GM21529 (cell line): ENCODE measurements around the gene TAF9B.
"Not testable (repeated sequence)": the region's sequence is repeated elsewhere in the genome, so short reads cannot be mapped to it uniquely, and the experiment has no call there.

ENCODE experiments used
- ATAC-seq: cut with Tn5 transposase; IDR thresholded peaks from one replicate; pipeline ENCODE4 v1.9.1; 2021; ENCODE audit not compliant: unreplicated experiment

TAF9B gene, protein sequence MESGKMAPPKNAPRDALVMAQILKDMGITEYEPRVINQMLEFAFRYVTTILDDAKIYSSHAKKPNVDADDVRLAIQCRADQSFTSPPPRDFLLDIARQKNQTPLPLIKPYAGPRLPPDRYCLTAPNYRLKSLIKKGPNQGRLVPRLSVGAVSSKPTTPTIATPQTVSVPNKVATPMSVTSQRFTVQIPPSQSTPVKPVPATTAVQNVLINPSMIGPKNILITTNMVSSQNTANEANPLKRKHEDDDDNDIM

DNA sequence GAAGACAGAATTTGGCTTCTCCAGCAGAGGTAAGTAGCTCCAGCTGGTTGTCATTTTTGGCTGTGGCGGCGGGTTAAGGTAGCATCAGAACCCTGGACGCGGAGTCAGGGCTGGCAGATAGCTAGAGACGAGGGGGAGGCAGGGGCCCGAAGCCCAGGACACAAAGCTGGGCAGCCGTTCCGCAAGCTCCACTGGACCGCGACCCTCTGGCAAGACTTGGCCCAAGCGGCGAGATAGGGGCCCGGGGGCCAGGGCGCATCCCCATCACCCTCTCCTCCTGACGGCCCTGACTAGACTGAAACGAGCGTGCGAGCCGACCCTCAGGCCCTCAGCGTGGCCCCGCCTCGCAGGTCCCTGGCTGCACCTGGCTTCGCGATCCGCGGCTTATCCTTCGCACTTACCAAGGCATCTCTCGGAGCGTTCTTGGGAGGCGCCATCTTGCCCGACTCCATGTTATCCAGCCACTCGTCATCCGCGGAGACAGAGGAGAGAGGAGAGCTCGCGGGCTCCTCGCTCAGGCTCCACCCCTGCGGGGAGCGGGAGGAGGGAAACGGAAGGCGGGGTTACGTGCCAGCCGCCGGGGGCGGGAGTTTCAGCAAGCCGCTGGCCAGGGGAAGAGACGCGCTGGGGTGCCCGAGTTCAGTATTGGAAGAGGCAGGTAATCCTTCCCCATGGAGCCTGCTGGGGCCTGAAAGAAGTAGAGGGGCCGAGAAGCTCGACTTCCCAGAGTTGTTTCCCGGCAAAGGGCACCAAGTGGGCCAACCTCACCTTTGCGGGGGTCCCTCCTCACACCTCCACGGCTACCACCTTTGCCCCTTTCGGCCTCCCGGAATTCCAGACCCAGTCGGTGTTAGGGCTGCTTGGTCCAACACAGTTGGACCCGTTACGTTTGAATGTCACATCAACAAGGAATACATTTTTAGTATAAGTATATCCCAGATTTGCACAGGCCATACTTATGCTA lies at the start of gene TAF9B:
TSS of gene TAF9B (minus strand) at position 491 of the 964 bp plus-strand sequence. CDS start at position 452, 39 bp downstream.
- peak; percentile 90 for ATAC-seq

DNA sequence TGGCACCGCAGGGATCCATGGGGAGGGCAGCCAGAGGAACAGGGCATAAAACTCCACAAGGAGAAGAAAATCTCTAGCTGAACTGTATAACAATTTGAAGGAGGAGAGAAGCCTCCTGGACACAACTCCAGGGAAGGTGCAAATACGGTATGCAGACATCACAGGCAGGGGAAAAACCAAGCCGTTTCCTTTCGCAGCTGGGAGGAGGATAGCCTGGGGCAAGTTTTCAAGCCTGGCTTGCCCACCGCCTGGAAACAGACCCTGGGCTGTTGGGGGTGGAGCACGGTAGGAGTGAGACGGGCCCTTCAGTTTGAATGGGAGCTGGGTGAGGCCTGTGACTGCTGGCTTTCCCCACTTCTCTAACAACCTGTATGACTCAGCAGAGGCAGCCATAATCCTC lies 43.4 kb upstream of the TAF9B start:
- ATAC-seq = no peak

DNA sequence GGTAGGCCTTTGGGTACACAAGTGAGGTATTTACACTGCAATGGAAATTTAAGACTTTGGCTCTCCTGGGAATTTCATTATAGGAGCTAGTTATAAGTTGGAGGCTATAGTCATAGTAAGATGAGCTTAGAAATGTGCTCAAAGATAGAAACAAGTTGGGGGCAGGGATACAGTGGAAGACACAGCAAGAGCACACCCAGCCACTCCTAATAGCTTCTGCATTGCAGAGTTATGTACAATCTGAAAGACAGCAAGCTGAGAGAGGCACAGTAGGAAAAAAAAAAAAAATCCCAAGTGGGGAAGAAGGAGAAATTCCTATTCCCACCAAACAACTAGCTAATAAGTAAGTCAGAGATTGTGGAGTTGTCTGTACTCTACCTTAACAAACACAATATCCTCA lies 41.9 kb upstream of the TAF9B start:
- ATAC-seq = no peak

DNA sequence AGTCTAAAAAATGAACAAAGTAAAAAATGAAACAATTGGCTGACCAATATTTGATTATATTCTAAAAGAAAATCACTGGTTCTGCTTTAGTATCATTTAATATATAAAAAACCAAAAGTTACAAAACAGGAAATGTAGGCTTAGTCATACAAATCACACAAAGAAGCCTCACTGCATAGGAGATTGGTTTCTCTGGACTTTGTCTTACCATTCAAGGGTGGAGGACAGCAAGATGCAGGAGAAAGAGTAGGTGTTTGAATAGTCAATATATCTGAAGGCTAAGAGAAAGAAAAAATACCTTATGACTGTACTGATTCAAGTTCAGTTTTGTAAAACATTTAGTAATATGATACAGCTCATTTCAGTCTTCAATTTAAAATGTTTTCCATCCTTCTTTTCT lies 28.6 kb upstream of the TAF9B start:
- ATAC-seq = no peak

DNA sequence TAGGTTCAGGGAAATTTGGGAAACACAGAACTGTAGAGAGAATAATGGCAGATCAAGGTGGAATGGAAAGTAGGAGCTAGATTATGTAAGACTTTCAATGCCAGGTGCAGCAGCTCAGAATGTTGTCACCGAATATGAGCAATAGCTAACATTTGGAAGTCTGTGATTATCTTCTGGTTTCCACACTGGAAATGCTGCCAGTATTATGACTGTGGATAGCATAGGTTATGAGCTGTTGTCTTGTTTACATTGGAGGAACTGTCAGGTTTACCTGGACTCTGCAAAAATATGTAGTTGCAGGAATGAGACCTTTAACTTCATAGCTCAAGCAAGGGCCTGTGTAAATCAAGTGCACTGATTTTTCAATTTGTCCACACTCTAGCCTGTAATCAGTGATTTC lies 26.0 kb upstream of the TAF9B start:
- no peak for ATAC-seq

DNA sequence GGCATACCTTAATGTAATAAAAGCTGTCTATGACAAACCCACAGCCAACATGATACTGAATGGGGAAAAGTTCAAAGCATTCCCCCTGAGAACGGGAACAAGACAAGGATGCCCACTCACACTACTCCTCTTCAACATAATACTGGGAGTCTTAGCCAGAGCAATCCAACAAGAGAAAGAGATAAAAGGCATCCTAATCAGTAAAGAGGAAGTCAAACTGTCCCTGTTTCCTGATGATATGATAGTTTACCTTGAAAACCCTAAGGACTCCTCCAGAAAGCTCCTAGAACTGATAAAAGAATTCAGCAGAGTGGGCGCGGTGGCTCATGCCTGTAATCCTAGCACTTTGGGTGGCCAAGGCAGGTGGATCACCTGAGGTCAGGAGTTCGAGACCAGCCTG lies 23.7 kb upstream of the TAF9B start:
- ATAC-seq = not testable (repeated sequence)

DNA sequence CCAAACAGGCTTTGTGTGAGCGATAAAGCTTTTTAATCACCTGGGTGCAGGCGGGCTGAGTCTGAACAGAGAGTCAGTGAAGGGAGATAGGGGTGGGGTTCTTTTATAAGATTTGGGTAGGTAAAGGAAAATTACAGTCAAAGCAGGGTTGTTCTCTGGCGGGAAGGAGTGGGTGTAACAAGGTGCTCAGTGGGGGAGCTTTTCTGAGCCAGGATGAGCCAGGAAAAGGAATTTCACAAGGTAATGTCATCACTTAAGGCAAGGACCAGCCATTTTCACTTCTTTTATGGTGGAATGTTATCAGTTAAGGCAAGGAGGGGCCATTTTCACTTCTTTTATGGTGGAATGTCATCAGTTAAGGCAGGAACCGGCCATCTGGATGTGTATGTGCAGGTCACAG lies 21.3 kb upstream of the TAF9B start:
- not testable (repeated sequence) for ATAC-seq

DNA sequence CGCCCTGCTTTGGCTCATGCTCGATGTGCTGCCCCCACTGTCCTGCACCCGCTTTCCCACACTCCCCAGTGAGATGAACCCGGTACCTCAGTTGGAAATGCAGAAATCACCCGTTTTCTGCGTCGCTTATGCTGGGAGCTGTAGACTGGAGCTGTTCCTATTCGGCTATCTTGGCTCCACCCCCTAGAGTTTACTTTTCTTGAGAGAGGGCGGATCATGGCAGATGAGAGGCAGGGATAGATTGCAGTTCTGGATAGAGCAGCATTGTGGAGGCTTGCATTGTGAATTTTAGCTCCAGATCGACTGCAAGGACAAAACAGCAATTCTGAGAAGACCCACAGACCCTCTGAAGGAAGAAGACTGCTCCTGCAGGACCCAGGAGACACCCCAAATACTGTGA lies 18.4 kb upstream of the TAF9B start:
- ATAC-seq = not testable (repeated sequence)

DNA sequence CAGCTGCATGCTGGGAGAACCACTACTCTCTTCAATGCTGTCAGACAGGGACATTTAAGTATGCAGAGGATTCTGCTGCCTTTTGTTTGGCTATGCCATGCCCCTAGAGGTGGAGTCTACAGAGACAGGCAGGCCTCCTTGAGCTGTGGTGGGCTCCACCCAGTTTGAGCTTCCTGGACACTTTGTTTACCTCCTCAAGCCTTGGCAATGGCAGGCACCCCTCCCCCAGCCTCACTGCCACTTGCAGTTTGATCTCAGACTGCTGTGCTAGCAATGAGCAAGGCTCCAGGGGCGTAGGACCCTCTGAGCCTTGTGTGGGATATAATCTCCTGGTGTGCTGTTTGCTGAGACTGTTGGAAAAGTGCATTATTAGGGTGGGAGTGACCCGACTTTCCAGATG lies 17.9 kb upstream of the TAF9B start:
- not testable (repeated sequence) for ATAC-seq

DNA sequence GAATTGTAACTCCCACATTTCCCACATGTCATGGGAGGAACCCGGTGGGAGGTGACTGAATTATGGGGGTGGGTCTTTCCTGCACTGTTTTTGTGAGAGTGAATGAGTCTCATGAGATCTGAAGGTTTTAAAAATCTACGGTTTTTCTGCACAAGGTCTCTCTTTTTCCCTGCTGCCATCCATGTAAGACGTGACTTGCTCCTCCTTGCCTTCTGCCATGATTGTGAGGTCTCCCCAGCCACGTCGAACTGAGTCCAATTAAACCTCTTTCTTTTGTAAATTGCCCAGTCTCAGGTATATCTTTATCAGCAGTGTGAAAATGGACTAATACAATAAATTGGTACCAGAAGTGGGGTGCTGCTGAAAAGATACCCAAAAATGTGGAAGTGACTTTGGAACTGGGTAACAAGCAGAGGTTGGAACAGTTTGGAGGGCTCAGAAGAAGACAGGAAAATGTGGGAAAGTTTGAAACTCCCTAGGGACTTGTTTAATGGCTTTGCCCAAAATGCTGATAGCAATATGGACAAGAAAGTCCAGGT lies 7.6 kb upstream of the TAF9B start:
- not testable (repeated sequence) for ATAC-seq

DNA sequence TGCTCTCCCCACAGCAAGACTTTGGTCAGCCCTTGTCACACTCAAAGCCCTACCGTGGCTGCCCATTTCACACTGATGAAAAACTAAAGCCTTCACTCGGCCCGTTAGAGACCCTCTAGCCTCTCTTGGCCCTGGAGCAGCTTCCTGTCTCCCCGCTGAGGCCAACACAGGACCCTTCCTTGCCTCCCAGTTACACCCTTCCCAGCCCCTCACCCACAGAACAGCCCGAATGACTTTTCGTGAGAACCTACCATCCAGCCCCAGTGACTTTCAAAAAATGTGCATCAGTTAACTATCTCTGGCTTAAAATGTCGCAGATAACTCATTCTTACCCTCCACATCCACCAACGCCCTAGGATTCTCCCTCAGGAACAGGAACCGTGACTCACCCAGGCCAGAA lies 756 bp upstream of the TAF9B start:
- ATAC-seq = no peak

DNA sequence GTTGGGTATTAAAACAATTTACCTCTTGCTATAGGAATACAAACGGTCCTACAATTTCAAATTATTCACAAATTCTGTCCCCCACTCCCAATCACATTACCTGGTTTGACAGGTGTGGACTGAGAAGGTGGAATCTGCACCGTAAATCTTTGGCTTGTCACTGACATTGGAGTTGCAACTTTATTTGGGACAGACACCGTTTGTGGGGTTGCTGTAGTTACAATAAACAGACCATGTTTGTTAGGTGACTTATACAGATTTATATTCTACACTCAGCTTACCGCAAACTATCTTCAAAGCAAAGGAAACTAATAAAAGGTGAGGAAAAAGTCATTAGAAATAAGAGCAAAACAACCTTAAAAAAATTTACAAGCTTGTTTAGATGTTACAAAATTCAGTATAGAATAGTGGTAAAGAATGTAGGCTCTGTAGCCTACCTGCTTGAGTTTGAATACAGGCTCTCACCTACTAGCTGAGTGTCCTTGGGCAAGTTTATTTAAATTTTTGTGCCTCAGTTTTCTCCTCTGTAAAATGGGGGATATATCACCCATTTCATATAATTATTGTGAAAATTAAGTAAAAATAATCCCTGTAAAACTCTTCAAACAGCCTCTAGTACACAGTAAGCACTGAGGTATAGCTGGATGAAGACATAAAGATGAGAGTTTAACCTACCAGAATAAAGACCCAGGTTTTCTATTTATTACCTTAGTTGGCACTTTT lies 6.1 kb downstream of the TAF9B start:
- no peak for ATAC-seq

DNA sequence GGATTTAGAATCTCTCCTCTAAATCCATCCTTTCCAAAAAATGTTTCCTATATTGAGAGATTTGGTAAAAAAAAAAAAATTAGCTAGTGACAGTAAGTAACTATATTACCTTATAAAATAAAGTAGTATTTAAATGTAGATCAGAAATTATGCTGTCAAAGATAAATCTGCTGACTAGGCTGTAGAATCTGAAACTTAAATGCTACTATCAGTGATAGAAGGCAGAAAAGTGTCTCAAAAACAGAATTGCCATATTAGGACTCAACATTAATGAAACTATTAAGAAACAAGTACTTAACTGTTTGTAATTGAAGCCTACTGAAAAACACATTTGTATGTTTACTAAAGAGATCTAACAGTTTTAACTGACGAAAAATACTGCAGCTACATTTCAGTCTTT lies 8.3 kb downstream of the TAF9B start:
- ATAC-seq = no peak

DNA sequence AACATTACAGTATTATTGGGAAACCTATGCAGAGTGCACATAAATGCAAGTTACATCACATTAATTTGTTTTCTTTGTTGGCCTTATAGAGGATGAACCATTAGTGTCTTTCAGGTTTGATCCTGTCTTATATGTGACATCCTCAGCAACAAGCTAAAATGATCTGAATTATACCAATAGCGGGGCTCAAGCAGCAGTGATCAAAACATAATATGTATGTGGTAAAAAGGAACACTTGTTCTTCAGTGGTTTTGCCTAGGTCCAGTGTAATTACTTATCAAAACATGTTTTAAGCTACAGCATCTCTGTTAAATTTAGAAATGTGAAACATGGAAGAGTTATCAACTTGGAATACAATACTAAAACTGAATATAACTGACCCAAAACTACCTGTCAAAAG lies 9.1 kb downstream of the TAF9B start:
- no peak for ATAC-seq

DNA sequence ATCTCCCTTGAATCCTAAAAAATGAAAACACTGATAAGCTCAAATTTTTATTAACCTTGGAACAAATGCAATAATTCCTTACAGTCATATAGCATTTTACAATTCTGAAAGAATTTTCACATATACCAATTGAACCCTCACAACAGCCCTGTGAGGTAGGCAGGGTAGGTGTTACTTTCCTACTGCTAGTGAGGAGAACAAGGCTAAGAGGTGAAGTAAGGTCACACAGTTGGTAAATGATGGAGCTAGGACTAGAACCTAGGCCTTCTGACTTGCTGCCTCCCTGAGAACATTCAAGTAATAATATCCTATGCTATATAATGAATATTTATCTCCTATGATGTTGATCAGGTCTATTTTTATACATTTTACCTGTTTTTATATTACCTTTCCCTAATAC lies 9.7 kb downstream of the TAF9B start:
- no peak for ATAC-seq

DNA sequence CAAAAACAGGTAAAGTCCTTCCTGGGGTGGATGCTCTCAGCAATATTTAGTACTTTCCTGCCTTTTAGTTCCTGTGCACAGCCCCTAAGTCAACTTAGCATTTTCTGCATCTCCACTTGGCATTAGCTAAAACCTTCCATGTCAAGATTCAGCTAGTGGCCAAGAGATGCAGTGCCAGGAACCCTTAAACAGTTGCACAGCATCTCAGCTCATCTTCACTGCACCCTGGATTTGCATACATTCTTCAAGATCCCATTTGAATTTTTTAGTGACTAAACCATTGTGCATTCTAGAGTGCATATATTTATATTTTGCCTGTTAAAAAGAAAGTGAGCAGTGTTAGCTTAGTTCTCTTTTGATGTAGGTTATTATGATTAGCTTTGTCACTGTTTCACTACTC lies 13.7 kb downstream of the TAF9B start:
- not testable (repeated sequence) for ATAC-seq

DNA sequence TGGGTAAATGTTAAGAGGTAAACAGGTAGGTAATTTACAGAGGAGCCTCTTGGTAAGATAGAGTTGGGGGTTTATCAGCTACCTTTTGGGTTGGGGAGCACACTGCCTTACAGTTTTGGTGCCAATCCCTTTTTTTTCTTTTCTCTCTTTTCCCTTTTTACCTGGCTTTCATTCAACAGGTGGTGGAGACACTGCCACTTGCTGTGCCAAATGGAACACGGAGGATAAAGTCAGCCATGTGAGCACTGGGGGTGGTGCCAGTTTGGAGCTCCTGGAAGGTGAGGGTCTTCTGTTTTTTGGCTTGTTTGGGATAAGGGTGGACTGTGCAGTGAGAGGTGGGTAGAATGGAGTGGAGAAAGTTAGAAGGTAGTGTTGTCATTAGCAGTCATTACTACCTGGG lies 14.3 kb downstream of the TAF9B start:
- ATAC-seq = no peak

DNA sequence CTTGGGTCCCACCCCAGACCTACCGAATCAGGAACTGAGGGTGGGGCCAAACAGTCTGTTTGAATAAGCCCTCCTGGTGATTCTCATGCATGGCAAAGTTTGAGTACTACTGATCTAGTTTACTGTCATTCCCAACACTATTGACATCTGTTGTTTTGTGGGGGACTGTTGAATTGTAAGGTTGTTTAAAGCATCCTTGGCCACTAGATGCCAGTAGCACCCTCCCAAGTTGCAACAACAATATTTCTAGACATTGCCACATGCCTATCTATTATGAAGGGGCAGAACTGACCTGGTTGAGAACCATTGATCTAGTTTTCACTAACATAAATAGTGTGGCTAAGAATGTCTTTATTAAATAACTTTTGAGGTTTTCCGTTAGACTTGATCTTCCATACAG lies 15.1 kb downstream of the TAF9B start:
- ATAC-seq = no peak

DNA sequence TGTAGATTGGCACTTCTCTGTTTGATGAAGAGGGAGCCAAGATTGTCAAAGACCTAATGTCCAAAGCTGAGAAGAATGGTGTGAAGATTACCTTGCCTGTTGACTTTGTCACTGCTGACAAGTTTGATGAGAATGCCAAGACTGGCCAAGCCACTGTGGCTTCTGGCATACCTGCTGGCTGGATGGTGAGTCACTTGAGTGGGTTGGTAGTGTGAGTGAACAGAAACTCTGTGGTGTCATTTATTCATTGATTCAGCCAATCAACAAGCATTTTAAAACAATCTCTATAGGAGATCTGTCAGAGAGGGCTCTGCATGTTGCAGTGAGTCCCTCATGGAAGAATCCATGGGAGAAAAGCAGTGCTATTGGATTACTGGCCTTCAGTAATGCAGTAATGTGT lies 16.3 kb downstream of the TAF9B start:
- ATAC-seq = no peak

DNA sequence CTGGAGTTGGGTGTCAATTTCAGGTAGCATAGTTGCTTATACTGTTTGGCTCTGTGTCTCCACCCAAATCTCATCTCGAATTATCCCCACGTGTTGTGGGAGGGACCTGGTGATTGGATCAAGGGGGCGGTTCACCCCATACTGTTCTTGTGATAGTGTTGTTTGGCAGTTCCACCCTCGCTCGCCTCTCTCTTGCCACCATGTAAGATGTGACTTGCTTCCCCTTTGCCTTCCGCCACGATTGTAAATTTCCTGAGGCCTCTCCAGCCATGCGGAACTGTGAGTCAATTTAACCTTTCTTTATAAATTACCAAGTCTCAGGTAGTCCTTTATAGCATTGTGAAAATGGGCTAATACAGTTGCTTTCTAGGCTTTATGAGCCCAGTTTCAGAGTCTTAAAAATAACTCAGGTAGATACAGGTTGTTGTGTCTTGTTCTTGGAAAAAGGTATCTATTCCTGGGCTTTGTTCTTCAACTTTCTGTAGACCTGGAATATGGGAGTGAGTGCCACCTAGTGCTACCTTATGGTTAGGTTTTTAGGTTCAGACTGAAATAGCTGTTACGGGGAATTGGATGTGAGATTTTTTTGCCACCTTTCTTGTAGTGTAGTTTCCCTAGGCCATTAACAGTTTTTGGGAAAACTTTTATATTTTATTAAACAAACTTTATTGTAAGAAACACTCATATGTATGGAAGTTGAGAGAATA lies 19.8 kb downstream of the TAF9B start:
- ATAC-seq = no peak

DNA sequence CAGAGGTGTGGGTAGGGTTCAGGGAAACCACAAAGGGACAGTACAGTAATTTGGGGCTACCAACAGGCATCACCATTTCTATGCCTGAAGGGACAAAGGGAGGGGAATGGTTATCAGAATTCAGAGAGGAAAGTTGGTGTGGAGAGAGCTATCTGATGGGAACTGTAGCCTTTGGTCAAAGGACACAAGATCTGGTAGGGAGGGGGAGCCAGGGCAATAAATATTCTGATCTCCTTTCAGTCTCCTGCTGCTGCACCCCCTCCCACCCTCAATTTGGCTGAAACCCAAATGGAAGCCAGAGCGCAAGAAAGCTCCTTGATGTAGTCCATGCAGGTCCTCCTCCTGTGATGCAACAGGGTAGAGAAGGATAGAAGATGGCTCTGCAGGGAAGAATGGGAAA lies 20.8 kb downstream of the TAF9B start:
- ATAC-seq = no peak
